ENCODE data around the gene PHKG2. TPM values are rescaled to one million over a fixed set of nuclear protein-coding genes. Genes with fewer than 3 reads are reported as not detected.
A peak's percentile ranks its signal among the peaks of the same experiment; 100 is the strongest.

PHKG2 gene
- total RNA-seq, 2 donors from 2014 or later, result 17.6 to 24.7 TPM

- H3K27ac ChIP-seq, result no peak overlapping the region
- peaks cover 14 to 26% of the 10 kb centered on the region in 2 donors for H3K36me3 ChIP-seq (replicated peaks in 1 of 2; ENCODE audit: insufficient read depth in 1 of 2, low read depth in 2 of 2)
- peaks cover 19% of the 10 kb centered on the region for H3K4me1 ChIP-seq
- DNase-seq, result no peak
- no peaks in the 10 kb centered on the region for H3K9me3 ChIP-seq
- intact Hi-C loops (cut with DNase I), result no loop called here
- 86 to 90% methylated on average over 2 to 14 of the region's 14 CpGs for WGBS, 2 donors
- H3K4me3 ChIP-seq, result no peak overlapping the region
- no peak for ATAC-seq
- TF ChIP-seq CTCF (IDR thresholded peaks at IDR 0.05), result no peak
- no peak for TF ChIP-seq POLR2A (IDR thresholded peaks at IDR 0.05)
- no peaks in the 10 kb centered on the region for H3K27me3 ChIP-seq
Measured at GRCh38 chr16:30773826-30774225, 25.6 kb downstream of the PHKG2 start.

GRCh38 chr16:30774367-30775130, 26.3 kb downstream of the PHKG2 start:
- intact Hi-C loops (cut with DNase I), result no loop called here
- no peak for ATAC-seq
- peaks cover 7 to 19% of the 10 kb centered on the region in 2 donors for H3K36me3 ChIP-seq (replicated peaks in 1 of 2; ENCODE audit: insufficient read depth in 1 of 2, low read depth in 2 of 2)

GRCh38 chr16:30775131-30775391, 26.8 kb downstream of the PHKG2 start:
- ATAC-seq (no peak), DNase-seq (no peak)
- intact Hi-C loops (cut with DNase I), result no loop called here
- Histone ChIP-seq H3K27ac (peak overlapping the region in 3 of 4 donors; percentile 75 to 89 (median 86)), H3K9me3 (no peaks in the 10 kb centered on the region), H3K36me3 (replicated peaks in 1 of 2; ENCODE audit: insufficient read depth in 1 of 2, low read depth in 2 of 2) (peaks cover 4 to 16% of the 10 kb centered on the region in 2 donors), H3K4me1 (peaks cover 19% of the 10 kb centered on the region), H3K27me3 (no peaks in the 10 kb centered on the region), H3K4me3 (peak overlapping the region in 1 of 2 donors; percentile 56)
- WGBS, 2 donors, result 13 to 38% methylated on average over 4 to 15 of the region's 15 CpGs
- TF ChIP-seq CTCF (IDR thresholded peaks at IDR 0.05) (no peak), POLR2A (IDR thresholded peaks at IDR 0.05) (no peak)

More at GRCh38 chr16:30774367-30775130, 26.3 kb downstream of the PHKG2 start:
- Histone ChIP-seq H3K4me3 (peak overlapping the region in 1 of 2 donors; percentile 56), H3K9me3 (no peaks in the 10 kb centered on the region), H3K27me3 (no peaks in the 10 kb centered on the region), H3K4me1 (peaks cover 19% of the 10 kb centered on the region), H3K27ac (peak overlapping the region in 3 of 4 donors; percentile 75 to 89 (median 86))
- WGBS, 2 donors, result 20 to 56% methylated on average over 2 to 8 of the region's 8 CpGs
- no peak for DNase-seq
- TF ChIP-seq CTCF (IDR thresholded peaks at IDR 0.05) (no peak), POLR2A (IDR thresholded peaks at IDR 0.05) (no peak)

GRCh38 chr16:30775392-30776188, 27.4 kb downstream of the PHKG2 start:
- WGBS, 2 donors, result 1% methylated on average over 23 to 79 of the region's 81 CpGs
- peaks cover 19% of the 10 kb centered on the region for H3K4me1 ChIP-seq
- intact Hi-C loops (cut with DNase I), result no loop called here
- H3K27ac ChIP-seq, result peak overlapping the region; percentile 75 to 89 (median 82)
- peaks cover 4 to 13% of the 10 kb centered on the region in 2 donors for H3K36me3 ChIP-seq (replicated peaks in 1 of 2; ENCODE audit: insufficient read depth in 1 of 2, low read depth in 2 of 2)
- TF ChIP-seq CTCF (IDR thresholded peaks at IDR 0.05) (no peak), POLR2A (IDR thresholded peaks at IDR 0.05) (peak; percentile 29 to 67 (median 63))
- ATAC-seq (peak; percentile 86), DNase-seq (peak; percentile 78 to 86 (median 82))
- peak overlapping the region; percentile 56 to 87 for H3K4me3 ChIP-seq
- no peaks in the 10 kb centered on the region for H3K9me3 ChIP-seq
- H3K27me3 ChIP-seq, result no peaks in the 10 kb centered on the region

All from body of pancreas (tissue), 4 donors.